Endothelial cell of umbilical vein (primary cell): ENCODE data around the gene SMAD3. TPM values are rescaled to one million over a fixed set of nuclear protein-coding genes. Genes with fewer than 3 reads are reported as not detected.

ENCODE experiments used
- BruUV-seq: library from RNA; stranded (reverse); fragments of 400-500 nt; replicated peaks from 2 replicates; lab custom pipeline; 2021; lab: Mats Ljungman, UMichigan
- CTCF ChIA-PET: fragments of 300-600, 350-600 bp; sonication (Branson Sonifier 250); formaldehyde crosslinking; loops from one replicate; lab custom pipeline; 2021; ENCODE audit warnings: antibody characterized with exemption, inconsistent platforms; lab: Charles Lee
- POLR2A ChIA-PET: fragments of 300-600, 350-600 bp; sonication (Branson Sonifier 250); formaldehyde crosslinking; loops from one replicate; lab custom pipeline; 2021; ENCODE audit warnings: antibody characterized with exemption, inconsistent platforms; lab: Charles Lee
- DNase-seq: peaks from one replicate; pipeline ENCODE4 v3.0.0-alpha.2; 2011; ENCODE audit warnings: low read depth, low spot score
- FAIRE-seq: peaks from 2 replicates; lab custom pipeline; 2011; peaks lifted over from hg19 to GRCh38; lab: Jason Lieb, UNC
- H2AFZ ChIP-seq: 2 replicates; pipeline ENCODE4 v1.6.0; 2012; ENCODE audit warnings: low read depth, low read length, control low read depth, inconsistent platforms
- H3K27ac ChIP-seq: 2 replicates; pipeline ENCODE4 v1.5.1; 2011; ENCODE audit warnings: low read depth, mild to moderate bottlenecking, control low read depth, low read length, moderate library complexity; ENCODE audit not compliant: insufficient read depth
- H3K27me3 ChIP-seq, 2 experiments: 2 replicates each; pipeline versions ENCODE4 v1.6.0 to v1.6.1; 2011; ENCODE audit warnings: low read length in 2 of 2, mixed read lengths in 1 of 2; ENCODE audit not compliant: control insufficient read depth in 2 of 2, insufficient read depth in 2 of 2
- H3K36me3 ChIP-seq, 2 experiments: 2 replicates in 1 of 2; 3 replicates in 1 of 2; pipeline ENCODE4 v1.5.1; 2011; ENCODE audit warnings: low read length in 2 of 2, mild to moderate bottlenecking in 1 of 2, moderate library complexity in 1 of 2; ENCODE audit not compliant: control insufficient read depth in 2 of 2, insufficient read depth in 2 of 2; ENCODE audit errors: extremely low read depth in 1 of 2
- H3K4me1 ChIP-seq: 3 replicates; pipeline ENCODE4 v1.5.1; 2011; ENCODE audit warnings: mild to moderate bottlenecking, low read length; ENCODE audit not compliant: control insufficient read depth, insufficient read depth; ENCODE audit errors: extremely low read depth
- H3K4me2 ChIP-seq: 2 replicates; pipeline ENCODE4 v1.6.1; 2011; ENCODE audit warnings: low read length, control low read depth, mixed read lengths; ENCODE audit not compliant: insufficient read depth
- H3K4me3 ChIP-seq, 3 experiments: fragments of 200-600 bp in 1 of 3; sonication (generic), shearing (Covaris generic) in 1 of 3; replicated peaks in 1 of 3; 2 replicates each; pipeline ENCODE4 v1.5.1; 2011 to 2016; ENCODE audit warnings: control low read depth in 3 of 3, low read length in 3 of 3, mild to moderate bottlenecking in 2 of 3, inconsistent platforms in 1 of 3, low read depth in 1 of 3, moderate library complexity in 1 of 3; ENCODE audit not compliant: insufficient read depth in 1 of 3
- H3K79me2 ChIP-seq: 2 replicates; pipeline ENCODE4 v1.6.0; 2012; ENCODE audit warnings: low read length, inconsistent platforms; ENCODE audit not compliant: control insufficient read depth, insufficient read depth
- H3K9ac ChIP-seq: replicated peaks from 2 replicates; pipeline ENCODE3; 2011; ENCODE audit warnings: low read length, control low read depth; ENCODE audit not compliant: insufficient read depth; ENCODE audit errors: extremely low read depth
- H3K9me1 ChIP-seq: replicated peaks from 3 replicates; pipeline ENCODE4 v1.6.0; 2011; ENCODE audit warnings: mild to moderate bottlenecking, low read length; ENCODE audit not compliant: control insufficient read depth, insufficient read depth; ENCODE audit errors: extremely low read depth
- H3K9me3 ChIP-seq: replicated peaks from 2 replicates; pipeline ENCODE4 v1.5.1; 2012; ENCODE audit warnings: low read length, inconsistent platforms; ENCODE audit not compliant: control insufficient read depth, insufficient read depth
- H4K20me1 ChIP-seq: replicated peaks from 2 replicates; pipeline ENCODE3; 2011; ENCODE audit warnings: mild to moderate bottlenecking, low read length; ENCODE audit not compliant: control insufficient read depth, insufficient read depth; ENCODE audit errors: extremely low read depth
- CTCF ChIP-seq, 2 donors: IDR thresholded peaks; 1 replicate in 1 of 2; 2 replicates in 1 of 2; pipeline ENCODE4 v1.5.1; 2011; ENCODE audit warnings: low read length in 2 of 2, mild to moderate bottlenecking in 2 of 2, moderate library complexity in 2 of 2, control low read depth in 1 of 2, inconsistent platforms in 1 of 2, low read depth in 1 of 2; ENCODE audit not compliant: insufficient read depth in 1 of 2; ENCODE audit errors: extremely low read depth in 1 of 2
- EZH2 ChIP-seq: IDR thresholded peaks from 2 replicates; pipeline ENCODE4 v1.6.1; 2012; ENCODE audit warnings: borderline replicate concordance, low read depth, mild to moderate bottlenecking, moderate library complexity, low read length, inconsistent platforms; ENCODE audit not compliant: severe bottlenecking
- FOS ChIP-seq: IDR thresholded peaks from 2 replicates; pipeline ENCODE4 v1.6.1; 2011; ENCODE audit warnings: mild to moderate bottlenecking, low read length, moderate library complexity, borderline replicate concordance; ENCODE audit not compliant: insufficient read depth
- GATA2 ChIP-seq: IDR thresholded peaks from 2 replicates; pipeline ENCODE4 v1.7.0; 2011; ENCODE audit warnings: low read depth, mild to moderate bottlenecking, moderate library complexity, mixed read lengths, low read length; ENCODE audit not compliant: insufficient read length, insufficient read depth
- JUN ChIP-seq: IDR thresholded peaks from 2 replicates; pipeline ENCODE4 v1.6.1; 2011; ENCODE audit warnings: borderline replicate concordance, low read depth; ENCODE audit not compliant: insufficient read length, insufficient read depth
- MAX ChIP-seq: IDR thresholded peaks from 2 replicates; pipeline ENCODE4 v1.6.1; 2011; ENCODE audit not compliant: insufficient read depth, insufficient read length
- MYC ChIP-seq: IDR thresholded peaks from one replicate; pipeline ENCODE4 v1.6.1; 2011; ENCODE audit warnings: mild to moderate bottlenecking, low read depth, low read length
- POLR2A ChIP-seq: IDR thresholded peaks from 2 replicates; pipeline ENCODE4 v1.6.1; 2012; ENCODE audit warnings: low read depth, mild to moderate bottlenecking, control low read depth, low read length
- POLR2AphosphoS5 ChIP-seq: IDR thresholded peaks from 2 replicates; pipeline ENCODE4 v1.6.1; 2012; ENCODE audit warnings: low read depth, mild to moderate bottlenecking, control low read depth, low read length, moderate library complexity; ENCODE audit not compliant: insufficient read depth
- dilution Hi-C: fragments of 300-500 bp; cut with MboI; formaldehyde crosslinking; loops from one replicate; pipeline ENCODE4 v1.15.0; 2019; ENCODE audit warnings: low sequenced_read_pairs; ENCODE audit not compliant: extremely low pct_ligation_motif_present
- intact Hi-C: fragments of 100-400 bp; cut with micrococcal nuclease; formaldehyde crosslinking; loops from one replicate; pipeline ENCODE4 v1.10.0; 2022
- polyA plus RNA-seq, 4 experiments: library from polyadenylated mRNA; depleted of rRNA in 3 of 4; stranded (reverse) in 3 of 4; unstranded in 1 of 4; fragments of >200 nt; gene quantifications; 2 replicates each; pipeline versions ENCODE4 v1.2.1 to v1.2.3, GENCODE V29; 2011 to 2012; ENCODE audit warnings: missing spikeins in 1 of 4
- total RNA-seq: library from RNA; stranded (reverse); gene quantifications from 2 replicates; pipeline ENCODE4 v1.2.3, GENCODE V29; 2021

SMAD3 gene
- total and polyA plus RNA-seq, 2 donors (not counting 3 experiments of a cell fraction or from before 2014, with no cell fraction given), result 56.4 to 88.2 TPM

- intact Hi-C loops, result no loop called here
- ChIA-PET POLR2A (no interaction called here), CTCF (no interaction called here)
- no peak for TF ChIP-seq GATA2
- no peak for TF ChIP-seq JUN
- no peak for TF ChIP-seq FOS
- TF ChIP-seq CTCF (IDR thresholded peaks at IDR 0.05; ENCODE audit: extremely low read depth in 1 of 2, insufficient read depth in 1 of 2, low read depth in 1 of 2, low read length in 2 of 2), result no peak
- no peak for TF ChIP-seq POLR2AphosphoS5
- no peak for TF ChIP-seq MYC
- TF ChIP-seq POLR2A, result no peak
- no peak for TF ChIP-seq MAX
- no peak for TF ChIP-seq EZH2
- no peak overlapping the region for H3K9ac ChIP-seq
- no peak overlapping the region for H3K4me3 ChIP-seq
- no peak overlapping the region for H2AFZ ChIP-seq
- H3K4me1 ChIP-seq, result no peaks in the 10 kb centered on the region
- FAIRE-seq (no peak), DNase-seq (no peak)
- H3K4me2 ChIP-seq, result no peak overlapping the region
- H3K27ac ChIP-seq, result no peak overlapping the region
- no peaks in the 10 kb centered on the region for H3K79me2 ChIP-seq
- no peaks in the 10 kb centered on the region for H3K27me3 ChIP-seq
- BruUV-seq, result no TSS peak
- H3K9me3 ChIP-seq, result no peaks in the 10 kb centered on the region
- dilution Hi-C loops, result no loop called here
- H3K36me3 ChIP-seq, result no peaks in the 10 kb centered on the region
- H3K9me1 ChIP-seq, result no peaks in the 10 kb centered on the region
- no peaks in the 10 kb centered on the region for H4K20me1 ChIP-seq
Observed at GRCh38 chr15:67208396-67208795, 143.0 kb downstream of the SMAD3 start.
